ENCODE data around the gene KNDC1.

The KNDC1 gene

GRCh38 chr10:133166828-133167692, 7.0 kb downstream of the KNDC1 start:
- DNase-seq (ENCODE audit: low read depth in 2 of 2), result no peak
- no peak overlapping the region for H3K4me3 ChIP-seq (replicated peaks in 1 of 2; ENCODE audit: low read depth in 2 of 2, low read length in 2 of 2)
- no peak for TF ChIP-seq CTCF (IDR thresholded peaks at IDR 0.05; ENCODE audit: low read depth, low read length)

DNA sequence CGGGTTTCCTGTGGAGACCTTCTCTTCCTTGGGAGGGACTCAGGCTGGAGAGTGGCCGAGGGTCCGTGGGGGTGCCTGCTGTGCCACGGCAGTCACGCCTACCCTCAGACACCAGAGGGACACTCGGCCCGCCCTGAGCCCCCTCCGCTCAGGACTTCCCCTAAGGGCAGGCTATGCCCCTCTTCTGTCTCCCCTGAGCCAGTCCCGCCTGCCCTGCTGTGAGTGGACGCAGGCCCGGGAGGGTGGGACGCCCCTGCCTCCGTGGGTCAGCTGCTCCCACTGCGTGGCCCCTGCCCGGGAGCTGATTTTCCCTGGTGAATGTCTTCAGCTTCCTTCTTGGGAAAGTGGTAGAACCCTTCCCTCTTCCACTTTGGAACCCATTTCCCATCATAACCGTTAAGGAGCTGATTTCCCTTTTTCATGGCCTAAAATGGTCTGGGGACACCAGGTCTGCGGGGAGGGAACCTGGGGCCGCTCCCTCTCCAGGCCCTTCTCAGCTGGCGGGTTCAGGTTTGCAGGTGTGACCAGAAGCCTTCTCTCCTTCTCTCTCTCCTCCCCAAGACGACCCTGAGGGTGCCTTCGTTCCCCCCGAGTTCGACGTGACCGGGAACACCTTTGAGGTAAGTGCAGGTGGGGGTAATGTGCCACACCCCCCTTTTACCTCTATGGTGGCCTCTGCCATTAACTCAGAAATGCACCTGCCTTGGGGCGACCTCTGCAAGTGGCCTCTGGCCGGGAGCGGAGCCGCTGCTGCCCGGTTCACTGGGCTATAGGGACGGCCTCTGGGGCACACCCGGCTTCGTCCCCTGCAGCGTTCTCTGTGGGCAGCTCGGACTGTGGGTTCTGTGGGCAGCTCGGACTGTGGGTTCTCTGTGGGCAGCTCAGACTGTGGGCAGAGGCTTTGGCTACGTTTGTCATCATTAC, 7.9 kb downstream of the KNDC1 start:
- no peak overlapping the region for H3K4me3 ChIP-seq (replicated peaks in 1 of 2; ENCODE audit: low read depth in 2 of 2, low read length in 2 of 2)
- no peak for TF ChIP-seq CTCF (IDR thresholded peaks at IDR 0.05; ENCODE audit: low read depth, low read length)
- no peak for DNase-seq (ENCODE audit: low read depth in 2 of 2)

DNA sequence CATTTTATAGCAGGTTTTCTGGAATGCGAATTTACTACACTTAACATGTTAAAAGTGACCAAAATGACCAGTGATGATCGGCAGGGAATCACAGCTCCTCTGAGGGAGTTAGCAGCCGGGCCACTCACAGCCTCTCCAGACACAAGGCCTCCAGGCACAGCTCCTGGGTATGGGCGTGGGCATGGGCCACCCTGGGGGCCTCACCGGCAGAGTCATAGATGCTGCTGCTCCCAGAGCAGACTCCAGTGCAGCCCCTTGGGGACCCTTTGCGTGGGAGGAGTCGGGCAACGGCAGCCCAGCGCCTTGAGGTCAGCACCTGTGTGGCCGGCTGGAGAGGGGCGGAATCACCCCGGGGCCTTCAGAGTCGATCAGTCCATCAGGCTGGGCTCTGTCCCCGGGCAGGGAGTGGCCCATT, 8.6 kb downstream of the KNDC1 start:
- no peak for TF ChIP-seq CTCF (IDR thresholded peaks at IDR 0.05; ENCODE audit: low read depth, low read length)
- DNase-seq (ENCODE audit: low read depth in 2 of 2), result no peak
- H3K4me3 ChIP-seq (replicated peaks in 1 of 2; ENCODE audit: low read depth in 2 of 2, low read length in 2 of 2), result no peak overlapping the region

DNA sequence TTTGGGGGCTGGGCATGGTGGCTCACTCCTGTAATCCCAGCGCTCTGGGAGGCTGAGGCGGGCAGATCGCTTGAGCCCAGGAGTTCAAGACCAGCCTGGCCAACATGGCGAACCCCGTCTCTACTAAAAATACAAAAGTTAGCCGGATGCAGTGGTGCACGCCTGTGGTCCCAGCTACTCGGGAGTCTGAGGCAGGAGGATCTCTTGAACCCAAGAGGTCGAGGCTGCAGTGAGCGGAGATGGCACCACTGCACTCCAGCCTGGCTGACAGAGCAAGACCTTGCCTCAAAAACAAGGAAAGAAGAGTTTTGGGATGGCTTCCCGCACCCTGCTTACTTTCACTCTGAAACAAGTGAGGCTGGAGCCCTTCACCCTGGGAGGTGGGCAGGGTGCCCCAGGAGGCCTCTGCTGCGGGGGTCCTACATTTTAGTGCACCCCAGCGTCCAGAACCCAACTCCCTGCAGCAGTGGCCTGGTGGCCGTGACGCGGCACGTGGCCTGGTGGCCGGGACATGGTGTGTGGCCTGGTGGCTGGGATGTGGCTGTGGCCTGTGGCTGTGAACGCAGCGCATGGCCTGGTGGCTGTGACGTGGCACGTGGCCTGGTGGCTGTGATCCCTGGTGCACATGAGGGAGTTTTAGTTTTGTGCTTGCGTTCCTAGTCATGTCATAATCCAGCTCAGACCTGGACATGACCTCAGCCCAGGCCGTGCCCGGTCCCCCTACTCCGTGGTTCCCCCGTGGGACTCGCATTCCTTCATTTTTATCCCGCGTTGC, 9.3 kb downstream of the KNDC1 start:
- TF ChIP-seq CTCF (IDR thresholded peaks at IDR 0.05; ENCODE audit: low read depth, low read length), result no peak
- no peak overlapping the region for H3K4me3 ChIP-seq (replicated peaks in 1 of 2; ENCODE audit: low read depth in 2 of 2, low read length in 2 of 2)
- no peak for DNase-seq (ENCODE audit: low read depth in 2 of 2)

DNA sequence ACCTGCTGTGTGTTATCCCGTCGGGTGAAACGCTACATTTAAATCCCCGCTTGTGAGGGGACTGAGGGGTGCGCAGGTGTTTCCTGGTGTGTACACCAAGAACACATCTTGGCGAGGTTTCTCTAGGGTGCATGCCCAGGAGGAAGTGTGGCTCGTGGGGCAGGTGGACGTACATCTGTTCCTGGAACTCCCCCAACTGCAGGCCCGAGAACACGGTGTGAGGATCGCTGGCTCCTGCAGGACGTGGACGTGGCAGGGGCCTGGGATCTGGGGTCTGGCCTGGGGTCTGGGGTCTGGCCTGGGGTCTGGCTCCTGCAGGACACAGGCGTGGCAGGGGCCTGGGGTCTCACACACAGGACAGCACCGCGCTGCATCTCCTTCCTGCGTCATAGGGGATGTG, 10.1 kb downstream of the KNDC1 start:
- no peak for TF ChIP-seq CTCF (IDR thresholded peaks at IDR 0.05; ENCODE audit: low read depth, low read length)
- no peak for DNase-seq (ENCODE audit: low read depth in 2 of 2)
- no peak overlapping the region for H3K4me3 ChIP-seq (replicated peaks in 1 of 2; ENCODE audit: low read depth in 2 of 2, low read length in 2 of 2)

DNA sequence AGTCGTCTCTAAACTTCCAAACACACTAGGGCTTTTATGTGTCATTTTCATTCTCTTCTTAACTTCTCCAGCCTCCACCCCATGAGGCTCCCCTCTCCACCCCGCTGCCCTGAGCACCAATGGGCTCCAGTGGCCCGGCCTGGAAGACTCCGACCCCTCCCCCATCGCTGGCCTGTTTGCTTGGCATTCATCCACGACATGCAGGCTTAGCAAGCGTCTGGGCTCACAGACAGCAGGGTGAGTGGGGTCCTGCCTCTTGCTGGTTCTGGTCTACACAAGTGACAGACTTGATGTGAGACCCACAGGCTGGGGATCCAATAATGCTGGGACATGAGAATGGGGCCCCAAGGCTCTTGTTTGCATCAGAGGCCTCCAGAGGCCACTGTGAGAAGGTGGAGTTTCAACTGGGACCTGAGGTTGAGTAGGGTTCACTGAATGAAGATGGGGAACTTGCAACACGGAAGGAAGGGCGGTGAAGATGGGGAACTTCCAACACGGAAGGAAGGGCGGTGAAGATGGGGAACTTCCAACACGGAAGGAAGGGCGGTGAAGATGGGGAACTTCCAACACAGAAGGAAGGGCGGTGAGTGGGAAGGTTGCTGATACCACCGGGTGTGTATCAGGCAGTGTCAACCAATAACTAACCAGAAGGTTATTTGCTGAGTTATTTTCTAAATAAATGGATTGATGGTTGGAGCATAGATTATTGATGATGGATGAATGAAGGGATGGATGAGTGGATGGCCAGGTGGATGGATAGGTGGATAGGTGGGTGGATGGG, 14.0 kb downstream of the KNDC1 start:
- no peak for TF ChIP-seq CTCF (IDR thresholded peaks at IDR 0.05; ENCODE audit: low read depth, low read length)
- DNase-seq (ENCODE audit: low read depth in 2 of 2), result no peak
- H3K4me3 ChIP-seq (replicated peaks in 1 of 2; ENCODE audit: low read depth in 2 of 2, low read length in 2 of 2), result no peak overlapping the region
